ENCODE data around the gene FAM185A.
"Not testable (repeated sequence)": the region's sequence is repeated elsewhere in the genome, so short reads cannot be mapped to it uniquely, and the experiment has no call there.

Gene FAM185A

GRCh38 chr7:102780926-102781325, 32.1 kb downstream of the FAM185A start:
- not testable (repeated sequence) for DNase-seq

DNA sequence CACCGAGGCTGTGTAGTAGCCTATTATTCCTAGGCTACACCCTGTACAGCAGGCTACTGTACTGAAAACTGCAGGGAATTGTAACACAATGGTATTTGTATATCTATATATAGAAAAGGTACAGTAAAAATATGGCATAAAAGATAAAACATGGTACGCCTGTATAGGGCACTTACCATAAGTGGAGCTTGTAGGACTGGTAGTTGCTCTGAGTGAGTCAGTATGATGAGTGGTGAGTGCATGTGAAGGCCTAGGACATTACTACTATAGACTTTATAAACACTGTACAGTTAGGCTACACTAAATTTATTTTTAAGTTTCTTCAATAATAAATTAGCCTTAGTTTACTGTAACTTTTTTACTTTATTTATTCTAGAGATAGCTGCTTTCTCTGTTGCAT, 40.0 kb downstream of the FAM185A start:
- DNase-seq = not testable (repeated sequence)

DNA sequence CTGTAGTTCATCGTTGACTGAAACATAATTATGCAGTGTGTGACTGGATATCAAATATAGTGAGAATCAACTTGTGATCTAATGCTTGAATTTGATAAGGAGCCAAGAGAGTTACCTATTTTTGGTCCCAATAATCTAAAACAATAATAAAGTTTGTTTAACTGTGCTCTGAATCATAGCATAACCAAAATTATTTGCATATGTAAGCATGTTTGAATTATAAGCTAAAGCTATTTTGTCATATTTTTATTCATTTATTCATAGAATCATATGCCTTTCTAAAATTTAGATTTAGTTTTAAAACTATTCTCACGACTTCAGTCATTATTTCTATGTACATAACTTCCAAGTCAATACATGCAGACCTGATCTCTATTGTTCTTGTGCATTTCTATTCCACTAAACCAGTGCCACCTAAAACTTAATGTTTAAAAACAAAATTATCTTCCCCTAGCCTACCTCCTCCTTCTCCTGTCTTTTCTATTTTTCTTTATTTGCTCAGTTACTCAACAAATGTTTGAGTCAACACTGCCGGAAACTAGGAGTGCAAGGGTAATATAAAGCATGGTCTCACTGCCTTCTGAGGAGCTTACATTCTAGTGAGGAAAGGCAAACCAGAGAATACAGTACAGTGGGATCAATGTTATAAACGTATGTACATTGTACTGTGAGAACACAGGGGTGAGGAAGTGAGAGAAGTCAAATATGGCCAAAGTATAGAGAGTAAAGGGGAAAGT, 41.7 kb downstream of the FAM185A start:
- DNase-seq = not testable (repeated sequence)

- DNase-seq = not testable (repeated sequence)
These were observed 42.6 kb downstream of the FAM185A start for GRCh38 chr7:102791367-102791766.

DNA sequence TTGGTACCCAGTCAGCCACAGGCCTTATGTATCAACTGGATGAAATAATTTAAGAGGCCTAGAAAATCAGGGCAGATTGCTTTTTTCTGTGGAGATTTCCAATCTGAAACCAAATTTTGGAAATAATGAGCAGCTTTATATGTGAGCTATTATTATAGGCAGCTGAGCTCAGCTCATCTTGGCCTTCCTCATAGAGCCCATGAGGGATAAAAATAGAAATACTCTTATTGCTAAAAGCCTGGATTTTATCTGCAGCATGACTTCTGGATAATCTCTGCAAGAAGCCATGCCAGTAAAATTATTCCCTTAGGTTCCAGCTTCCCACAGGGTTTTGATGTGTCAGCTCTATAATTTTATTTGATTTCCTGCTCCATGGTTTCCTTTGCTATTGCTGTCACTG, 43.0 kb downstream of the FAM185A start:
- not testable (repeated sequence) for DNase-seq

GRCh38 chr7:102794567-102794966, 45.8 kb downstream of the FAM185A start:
- DNase-seq = not testable (repeated sequence)

DNA sequence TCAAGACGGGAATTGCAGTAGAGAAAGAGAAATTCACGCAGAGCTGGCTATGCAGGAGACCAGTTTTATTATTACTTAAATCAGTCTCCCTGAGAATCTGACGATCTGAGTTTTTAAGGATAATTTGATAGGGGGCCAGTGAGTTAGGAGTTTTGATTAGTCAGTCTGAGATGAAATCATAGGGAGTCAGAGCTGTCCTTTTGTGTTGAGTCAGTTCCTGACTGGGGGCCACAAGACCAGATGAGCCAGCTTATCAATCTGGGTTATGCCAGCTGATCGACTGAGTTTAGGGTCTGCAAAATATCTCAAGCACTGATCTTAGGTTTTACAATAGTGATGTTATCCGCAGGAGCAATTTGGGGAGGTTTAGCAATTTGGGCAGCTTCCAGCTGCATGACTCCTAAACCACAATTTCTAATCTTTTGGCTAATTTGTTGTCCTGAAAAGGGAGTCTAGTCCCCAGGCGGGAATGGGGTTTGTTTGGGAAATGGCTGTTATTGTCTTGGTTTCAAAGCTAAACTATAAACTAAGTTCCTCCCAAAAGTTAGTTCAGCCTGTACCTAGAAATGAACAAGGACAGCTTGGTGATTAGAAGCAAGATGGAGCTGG, 47.3 kb downstream of the FAM185A start:
- not testable (repeated sequence) for DNase-seq

GRCh38 chr7:102806613-102807012, 57.8 kb downstream of the FAM185A start:
- DNase-seq = no peak

DNA sequence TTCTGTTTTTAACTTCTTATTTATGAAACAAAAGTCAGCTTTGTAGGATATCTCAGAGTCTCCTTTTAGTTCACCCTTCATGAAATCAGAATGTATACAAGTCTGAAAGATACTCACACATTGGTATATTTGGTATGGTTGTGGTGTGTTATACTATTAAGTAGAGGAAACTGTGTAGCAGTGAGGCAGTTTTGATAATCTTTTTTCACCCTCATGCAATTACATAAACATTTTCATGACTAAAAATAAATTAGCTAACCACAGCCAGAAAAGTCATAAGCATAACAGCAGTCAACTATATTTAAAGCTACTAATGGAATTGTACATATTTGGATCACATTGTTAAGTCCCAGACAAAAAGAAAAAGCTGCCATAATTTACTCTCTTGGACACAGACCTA, 62.1 kb downstream of the FAM185A start:
- DNase-seq = no peak

DNA sequence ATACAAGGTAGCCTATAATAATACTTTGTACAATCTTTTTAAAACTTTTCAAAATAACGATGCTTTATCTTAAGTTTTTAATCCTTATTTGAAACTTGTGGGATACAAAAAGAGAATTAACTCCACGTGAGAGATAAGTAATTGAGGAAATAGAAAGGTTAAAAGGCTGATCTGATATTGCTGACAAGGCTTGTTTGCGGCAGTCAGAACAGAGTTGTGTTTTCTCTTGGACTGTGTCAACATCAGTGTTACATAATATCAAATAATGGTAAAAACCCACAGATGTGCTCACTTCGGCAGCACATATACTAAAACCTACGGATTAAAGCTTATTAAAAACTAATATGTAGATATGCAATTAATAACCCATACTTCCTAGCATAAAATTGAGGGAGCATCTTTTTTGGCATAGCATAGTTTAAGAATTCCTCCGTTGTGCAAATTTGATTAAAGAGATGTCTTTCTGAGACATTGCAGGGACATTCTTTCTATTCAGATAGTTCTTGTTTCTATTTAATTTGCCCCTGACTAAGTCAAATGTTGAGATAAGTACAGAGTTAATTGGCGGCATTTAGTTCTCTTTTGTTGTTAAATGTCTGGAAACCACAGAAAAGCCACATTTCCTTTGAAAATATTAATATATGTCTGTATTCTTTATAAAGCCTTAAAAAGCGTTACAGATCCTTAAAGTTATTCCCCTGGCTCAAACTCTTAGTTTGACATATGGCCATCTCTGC, 63.3 kb downstream of the FAM185A start:
- DNase-seq = no peak

GRCh38 chr7:102813191-102814024, 64.6 kb downstream of the FAM185A start:
- DNase-seq = no peak

- DNase-seq = no peak
These were observed 65.2 kb downstream of the FAM185A start for GRCh38 chr7:102814025-102814471.

- no peak for DNase-seq
These were observed 69.1 kb downstream of the FAM185A start for GRCh38 chr7:102817616-102818573.

DNA sequence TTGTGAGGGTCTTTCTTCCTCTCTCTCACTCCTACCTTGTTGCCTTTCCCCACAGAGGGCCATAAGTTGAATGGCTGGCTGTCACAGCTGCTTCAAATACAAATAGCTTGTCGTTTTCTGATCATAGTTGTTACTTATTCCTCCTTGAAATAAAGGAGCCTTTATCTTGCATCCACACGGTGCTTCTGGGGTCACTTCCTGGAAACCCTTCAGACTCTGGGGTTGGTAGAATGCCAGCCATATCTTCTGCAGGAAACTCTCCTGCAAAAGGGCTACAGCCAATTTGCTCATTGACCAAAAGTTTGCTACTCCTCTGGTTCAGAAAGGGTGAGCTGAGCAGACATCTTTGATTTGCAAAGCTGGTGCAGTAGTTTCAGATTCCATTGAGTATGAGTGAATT, 70.4 kb downstream of the FAM185A start:
- no peak for DNase-seq

GRCh38 chr7:102821994-102822747, 73.4 kb downstream of the FAM185A start:
- no peak for DNase-seq

- DNase-seq = no peak
These were observed 74.8 kb downstream of the FAM185A start for GRCh38 chr7:102823390-102824119.

DNA sequence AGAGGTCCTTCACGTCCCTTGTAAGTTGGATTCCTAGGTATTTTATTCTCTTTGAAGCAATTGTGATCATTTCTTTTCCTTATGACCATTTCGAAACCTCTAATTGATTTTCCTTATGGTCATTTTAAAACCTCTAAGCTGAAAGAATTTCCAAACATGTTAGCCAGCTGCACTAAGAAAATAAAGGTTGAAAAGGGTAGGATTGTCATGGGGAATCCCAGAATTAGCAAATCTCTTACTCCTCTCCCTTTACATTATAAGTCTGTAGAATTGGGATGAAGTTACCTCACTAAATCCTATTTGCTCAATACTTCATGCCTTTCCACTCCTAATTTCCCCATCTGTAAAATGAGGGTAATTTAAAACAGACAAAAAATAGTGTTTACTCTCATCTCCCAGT, 79.5 kb downstream of the FAM185A start:
- no peak for DNase-seq

- DNase-seq = no peak
These were observed 80.3 kb downstream of the FAM185A start for GRCh38 chr7:102829075-102829474.

GRCh38 chr7:102830197-102830596, 81.4 kb downstream of the FAM185A start:
- no peak for DNase-seq

GRCh38 chr7:102832674-102833073, 83.9 kb downstream of the FAM185A start:
- DNase-seq = no peak
